Measurements from ENCODE around the gene EPB41L5. TPM values are rescaled to one million over a fixed set of nuclear protein-coding genes. Genes with fewer than 3 reads are reported as not detected.
"Not testable (repeated sequence)": the region's sequence is repeated elsewhere in the genome, so short reads cannot be mapped to it uniquely, and the experiment has no call there.

Gene EPB41L5
- total and polyA plus RNA-seq, 9 donors: 9.3 to 39.5 (median 27.1) TPM

GRCh38 chr2:120189189-120189588 is 176.3 kb downstream of the EPB41L5 start:
- no peaks in the 10 kb centered on the region for H3K27me3 ChIP-seq
- no peaks in the 10 kb centered on the region for H3K9me3 ChIP-seq
- intact Hi-C loops (cut with DNase I): no loop called here
- DNase-seq: no peak
- WGBS, 3 donors: 72 to 95% (median 84%) methylated on average over 1 of the region's 1 CpG
- no peaks in the 10 kb centered on the region for H3K36me3 ChIP-seq
- no peak overlapping the region for H3K4me3 ChIP-seq
- no peaks in the 10 kb centered on the region for H3K4me1 ChIP-seq (ENCODE audit: insufficient read depth)
- TF ChIP-seq EP300 (IDR thresholded peaks at IDR 0.05) (no peak), CTCF (IDR thresholded peaks at IDR 0.05) (no peak), POLR2A (IDR thresholded peaks at IDR 0.05) (no peak)
- H3K27ac ChIP-seq: no peak overlapping the region

- Histone ChIP-seq H3K36me3 (no peaks in the 10 kb centered on the region), H3K4me1 (ENCODE audit: insufficient read depth) (no peaks in the 10 kb centered on the region), H3K9me3 (no peaks in the 10 kb centered on the region), H3K27ac (no peak overlapping the region), H3K4me3 (no peak overlapping the region), H3K27me3 (no peaks in the 10 kb centered on the region)
- intact Hi-C loops (cut with DNase I): no loop called here
- WGBS, 3 donors: 65 to 94% (median 90%) methylated on average over 1 of the region's 1 CpG
- TF ChIP-seq POLR2A (IDR thresholded peaks at IDR 0.05) (no peak), CTCF (IDR thresholded peaks at IDR 0.05) (no peak), EP300 (IDR thresholded peaks at IDR 0.05) (no peak)
- DNase-seq: no peak
Observed at GRCh38 chr2:120192280-120192679, 179.4 kb downstream of the EPB41L5 start.

GRCh38 chr2:120195553-120195952 is 182.7 kb downstream of the EPB41L5 start:
- no peak for DNase-seq
- Histone ChIP-seq H3K36me3 (no peaks in the 10 kb centered on the region), H3K4me3 (no peak overlapping the region), H3K27me3 (no peaks in the 10 kb centered on the region), H3K4me1 (ENCODE audit: insufficient read depth) (no peaks in the 10 kb centered on the region), H3K27ac (no peak overlapping the region), H3K9me3 (no peaks in the 10 kb centered on the region)
- no peak for TF ChIP-seq CTCF (IDR thresholded peaks at IDR 0.05)
- no peak for TF ChIP-seq POLR2A (IDR thresholded peaks at IDR 0.05)
- TF ChIP-seq EP300 (IDR thresholded peaks at IDR 0.05): no peak
- 81 to 93% (median 88%) methylated on average over 1 of the region's 1 CpG for WGBS, 3 donors
- intact Hi-C loops (cut with DNase I): no loop called here

- intact Hi-C loops (cut with DNase I); DNase-seq; H3K4me1 ChIP-seq (ENCODE audit: insufficient read depth); H3K9me3 ChIP-seq; H3K36me3 ChIP-seq; H3K27me3 ChIP-seq; H3K27ac ChIP-seq; H3K4me3 ChIP-seq: not testable (repeated sequence)
- WGBS, 3 donors: 92 to 97% (median 95%) methylated on average over 10 of the region's 10 CpGs
Observed at GRCh38 chr2:120199817-120200459, 187.1 kb downstream of the EPB41L5 start.

GRCh38 chr2:120203251-120204021 is 190.6 kb downstream of the EPB41L5 start:
- 66 to 71% (median 66%) methylated on average over 10 of the region's 10 CpGs for WGBS, 3 donors

More at GRCh38 chr2:120203251-120204021, 190.6 kb downstream of the EPB41L5 start:
- no peak overlapping the region for H3K27ac ChIP-seq
- no peak for DNase-seq
- intact Hi-C loops (cut with DNase I): no loop called here
- no peaks in the 10 kb centered on the region for H3K9me3 ChIP-seq
- no peaks in the 10 kb centered on the region for H3K36me3 ChIP-seq
- TF ChIP-seq EP300 (IDR thresholded peaks at IDR 0.05) (no peak), POLR2A (IDR thresholded peaks at IDR 0.05) (no peak), CTCF (IDR thresholded peaks at IDR 0.05) (no peak)
- no peaks in the 10 kb centered on the region for H3K27me3 ChIP-seq
- H3K4me3 ChIP-seq: no peak overlapping the region
- no peaks in the 10 kb centered on the region for H3K4me1 ChIP-seq (ENCODE audit: insufficient read depth)

Measured in ovary (tissue), 9 donors.